Tibial nerve (tissue), 4 donors: Measurements from ENCODE around the gene RAPGEF2. TPM values are rescaled to one million over a fixed set of nuclear protein-coding genes. Genes with fewer than 3 reads are reported as not detected.
A peak's percentile ranks its signal among the peaks of the same experiment; 100 is the strongest.

Source experiments
- DNase-seq, 2 donors: peaks; one replicate each; pipeline ENCODE4 v3.0.0-alpha.2; 2019; ENCODE audit warnings: low spot score in 2 of 2
- H3K27ac ChIP-seq, 4 donors: fragments of 200-600 bp; sonication (generic) in 3 of 4; one replicate each; pipeline ENCODE4 v1.5.1; 2017 to 2019; ENCODE audit warnings: mild to moderate bottlenecking in 1 of 4
- H3K27me3 ChIP-seq, 2 donors: fragments of 200-600 bp; sonication (generic) in 1 of 2; one replicate each; pipeline versions ENCODE4 v1.5.1 to v1.6.0; 2017 to 2019
- H3K36me3 ChIP-seq, 3 donors: fragments of 200-600 bp; sonication (generic); one replicate each; pipeline ENCODE4 v1.5.1; 2018 to 2019
- H3K4me1 ChIP-seq, 4 donors: fragments of 200-600 bp; sonication (generic) in 3 of 4; one replicate each; pipeline ENCODE4 v1.5.1; 2017 to 2019
- H3K4me3 ChIP-seq, 4 donors: fragments of 200-600 bp; sonication (generic) in 3 of 4; one replicate each; pipeline ENCODE4 v1.5.1; 2017 to 2019; ENCODE audit warnings: mild to moderate bottlenecking in 1 of 4, moderate library complexity in 1 of 4
- H3K9me3 ChIP-seq, 4 donors: fragments of 200-600 bp; sonication (generic) in 3 of 4; one replicate each; pipeline ENCODE4 v1.5.1; 2017 to 2019
- CTCF ChIP-seq, 5 experiments: fragments of 200-600 bp in 3 of 5; fragments of 450-650 bp in 2 of 5; sonication (generic) in 3 of 5; IDR thresholded peaks; one replicate each; pipeline ENCODE4 v1.5.1; 2016 to 2019; ENCODE audit warnings: antibody characterized with exemption in 5 of 5, mild to moderate bottlenecking in 3 of 5, moderate library complexity in 2 of 5
- EP300 ChIP-seq, 2 donors: sonication (generic); formaldehyde crosslinking; IDR thresholded peaks; one replicate each; pipeline ENCODE4 v1.6.1; 2017; ENCODE audit warnings: antibody characterized with exemption in 2 of 2, mild to moderate bottlenecking in 1 of 2
- POLR2A ChIP-seq, 2 donors: fragments of 450-650 bp; IDR thresholded peaks; one replicate each; pipeline ENCODE4 v1.6.1; 2017; ENCODE audit warnings: antibody characterized with exemption in 2 of 2, mild to moderate bottlenecking in 2 of 2, moderate library complexity in 2 of 2
- WGBS, 2 donors: methylation state at CpG; one replicate each; pipeline ENCODE4 v1.1.5; 2018; 5-methylcytosine and 5-hydroxymethylcytosine counted together
- total RNA-seq, 4 donors: library from RNA; depleted of rRNA; stranded (reverse); fragments of >200 nt; gene quantifications; one replicate each; pipeline ENCODE4 v1.1.0, GENCODE V29; 2016

RAPGEF2 gene
- total RNA-seq, 4 donors from 2014 or later, result 61.0 to 81.5 (median 69.5) TPM

GRCh38 chr4:159297091-159297490 lies 194.2 kb downstream of the RAPGEF2 start:
- Histone ChIP-seq H3K9me3 (no peaks in the 10 kb centered on the region), H3K27ac (no peak overlapping the region), H3K36me3 (no peaks in the 10 kb centered on the region), H3K4me1 (peaks cover 0 to 44% (median 0%) of the 10 kb centered on the region in 4 donors), H3K4me3 (no peak overlapping the region), H3K27me3 (no peaks in the 10 kb centered on the region)
- no peak for DNase-seq
- peak in 1 of 5 experiments; percentile 12 for TF ChIP-seq CTCF (IDR thresholded peaks at IDR 0.05)
- no peak for TF ChIP-seq EP300 (IDR thresholded peaks at IDR 0.05)
- no peak for TF ChIP-seq POLR2A (IDR thresholded peaks at IDR 0.05)
- 43 to 51% methylated on average over 4 of the region's 4 CpGs for WGBS, 2 donors

- no peak overlapping the region for H3K4me3 ChIP-seq
- H3K27me3 ChIP-seq, result no peaks in the 10 kb centered on the region
- H3K36me3 ChIP-seq, result no peaks in the 10 kb centered on the region
- DNase-seq, result no peak
- TF ChIP-seq EP300 (IDR thresholded peaks at IDR 0.05) (no peak), CTCF (IDR thresholded peaks at IDR 0.05) (no peak), POLR2A (IDR thresholded peaks at IDR 0.05) (no peak)
- no peak overlapping the region for H3K27ac ChIP-seq
- no peaks in the 10 kb centered on the region for H3K9me3 ChIP-seq
- 28 to 29% methylated on average over 4 of the region's 4 CpGs for WGBS, 2 donors
- peaks cover 0 to 44% (median 0%) of the 10 kb centered on the region in 4 donors for H3K4me1 ChIP-seq
Measured at GRCh38 chr4:159298502-159298901, 195.6 kb downstream of the RAPGEF2 start.

GRCh38 chr4:159303435-159303834 lies 200.6 kb downstream of the RAPGEF2 start:
- H3K27me3 ChIP-seq, result no peaks in the 10 kb centered on the region
- H3K4me1 ChIP-seq, result peaks cover 0 to 16% (median 0%) of the 10 kb centered on the region in 4 donors
- TF ChIP-seq EP300 (IDR thresholded peaks at IDR 0.05) (no peak), CTCF (IDR thresholded peaks at IDR 0.05) (no peak), POLR2A (IDR thresholded peaks at IDR 0.05) (no peak)
- 92 to 94% methylated on average over 4 of the region's 4 CpGs for WGBS, 2 donors
- peaks cover 0 to 22% (median 0%) of the 10 kb centered on the region in 3 donors for H3K36me3 ChIP-seq
- no peak overlapping the region for H3K27ac ChIP-seq
- H3K9me3 ChIP-seq, result peaks cover 0 to 6% (median 0%) of the 10 kb centered on the region in 4 donors
- DNase-seq, result no peak
- no peak overlapping the region for H3K4me3 ChIP-seq

GRCh38 chr4:159305129-159305528 lies 202.2 kb downstream of the RAPGEF2 start:
- 94 to 95% methylated on average over 2 of the region's 2 CpGs for WGBS, 2 donors
- Histone ChIP-seq H3K4me1 (peaks cover 0 to 7% (median 0%) of the 10 kb centered on the region in 4 donors), H3K27ac (no peak overlapping the region), H3K27me3 (no peaks in the 10 kb centered on the region), H3K36me3 (peaks cover 0 to 22% (median 0%) of the 10 kb centered on the region in 3 donors), H3K4me3 (no peak overlapping the region), H3K9me3 (peaks cover 0 to 6% (median 0%) of the 10 kb centered on the region in 4 donors)
- TF ChIP-seq EP300 (IDR thresholded peaks at IDR 0.05) (no peak), POLR2A (IDR thresholded peaks at IDR 0.05) (no peak), CTCF (IDR thresholded peaks at IDR 0.05) (no peak)
- DNase-seq, result no peak

- DNase-seq, result no peak
- WGBS, 2 donors, result 94 to 97% methylated on average over 2 of the region's 2 CpGs
- TF ChIP-seq CTCF (IDR thresholded peaks at IDR 0.05), result no peak
- no peak for TF ChIP-seq EP300 (IDR thresholded peaks at IDR 0.05)
- TF ChIP-seq POLR2A (IDR thresholded peaks at IDR 0.05), result no peak
Measured at GRCh38 chr4:159307929-159308328, 205.1 kb downstream of the RAPGEF2 start.

More at GRCh38 chr4:159307929-159308328, 205.1 kb downstream of the RAPGEF2 start:
- H3K4me3 ChIP-seq, result no peak overlapping the region
- peaks cover 0 to 12% (median 0%) of the 10 kb centered on the region in 4 donors for H3K4me1 ChIP-seq
- no peak overlapping the region for H3K27ac ChIP-seq
- peaks cover 0 to 6% (median 0%) of the 10 kb centered on the region in 4 donors for H3K9me3 ChIP-seq
- H3K27me3 ChIP-seq, result no peaks in the 10 kb centered on the region
- H3K36me3 ChIP-seq, result peaks cover 0 to 22% (median 0%) of the 10 kb centered on the region in 3 donors
